Left lung (tissue), 10 donors: ENCODE measurements around the gene LNX1. TPM values are rescaled to one million over a fixed set of nuclear protein-coding genes. Genes with fewer than 3 reads are reported as not detected.

Experiments
- ATAC-seq: fragments of 200-7000 bp; cut with Tn5 transposase; one replicate; pipeline ENCODE4 v1.9.1; 2020; ENCODE audit warnings: moderate library complexity
- DNase-seq, 4 donors: peaks; one replicate each; pipeline ENCODE4 v3.0.0-alpha.2; 2013 to 2020
- H3K27ac ChIP-seq, 2 donors: fragments of 200-600 bp; sonication (generic) in 1 of 2; one replicate each; pipeline versions ENCODE4 v1.5.0 to v1.8.0; 2020 to 2021
- H3K27me3 ChIP-seq, 2 donors: fragments of 200-600 bp; sonication (generic) in 1 of 2; one replicate each; pipeline versions ENCODE4 v1.5.0 to v1.8.0; 2020 to 2021
- H3K36me3 ChIP-seq, 2 donors: fragments of 200-600 bp; sonication (generic) in 1 of 2; one replicate each; pipeline versions ENCODE4 v1.5.0 to v1.8.0; 2020 to 2021
- H3K4me1 ChIP-seq, 2 donors: fragments of 200-600 bp; one replicate each; pipeline ENCODE4 v1.8.0; 2021
- H3K4me3 ChIP-seq, 2 donors: fragments of 200-600 bp; sonication (generic) in 1 of 2; one replicate each; pipeline versions ENCODE4 v1.5.0 to v1.8.0; 2020 to 2021; ENCODE audit warnings: mild to moderate bottlenecking in 1 of 2
- H3K9me3 ChIP-seq, 2 donors: fragments of 200-600 bp; sonication (generic) in 1 of 2; one replicate each; pipeline versions ENCODE4 v1.5.0 to v1.8.0; 2020 to 2021
- intact Hi-C, 2 donors: fragments of 100-400 bp; cut with DNase I; formaldehyde crosslinking; loops; one replicate each; pipeline versions ENCODE4 v1.11.2 to v1.14.2; 2022
- polyA plus RNA-seq, 6 donors: library from polyadenylated mRNA; unstranded; fragments of 120-200 nt; gene quantifications; one replicate each; pipeline ENCODE4 v1.2.1, GENCODE V29; 2013; ENCODE audit not compliant: insufficient read length in 6 of 6
- total RNA-seq, 2 donors: library from RNA; stranded (reverse); fragmentation: NEBNext Ultra II Directional; extraction: Animal tissue kit (Norgen Biotek cat#: 25700); gene quantifications; one replicate each; pipeline ENCODE4 v1.2.1, GENCODE V29; 2021
- TF ChIP-seq, protein P1 (sequence below), 2 donors: fragments of 200-600 bp; sonication (generic) in 1 of 2; IDR thresholded peaks; one replicate each; pipeline versions ENCODE4 v1.5.0 to v1.8.0; 2021; ENCODE audit warnings: antibody characterized with exemption in 2 of 2
- donor health status: DM: no; HTN: yes; CAD: no.
- donor health status: DM: no; HTN: no; CAD: no.

The LNX1 gene
- total and polyA plus RNA-seq, 8 donors = 2.5 to 4.4 (median 3.6) TPM

DNA sequence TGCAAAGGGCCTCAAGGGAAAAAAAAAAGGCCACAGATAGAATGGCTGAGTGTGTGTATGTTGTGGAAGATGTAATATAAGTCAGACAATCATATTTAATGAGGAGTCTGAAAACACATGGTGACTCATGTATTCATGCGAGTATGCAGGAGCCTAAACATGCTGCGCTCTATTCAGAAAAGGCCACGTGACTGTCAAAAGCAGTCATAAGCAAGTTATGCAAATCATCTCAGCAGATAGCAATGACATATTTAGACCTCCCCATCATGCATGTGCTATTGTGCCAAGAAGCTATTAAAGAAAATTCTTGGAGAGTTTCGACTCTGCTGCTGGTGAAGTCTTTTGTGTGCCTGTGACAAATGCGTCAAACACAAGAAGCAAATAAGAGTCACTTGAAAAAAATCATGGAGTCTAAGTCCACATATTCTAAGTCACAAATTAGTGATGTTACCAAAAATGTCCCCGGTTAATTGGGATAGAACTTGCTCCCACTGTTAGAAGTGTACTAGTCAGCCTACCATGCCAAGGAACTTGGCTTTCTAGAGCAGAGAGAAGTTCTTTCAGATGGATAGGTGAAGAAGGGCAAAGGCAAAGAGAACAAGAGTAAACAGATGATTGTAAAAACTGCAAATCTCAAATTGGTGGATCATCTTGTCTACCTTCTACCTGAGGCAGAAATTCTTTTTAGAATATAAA is 5.0 kb downstream of the LNX1 start:
- H3K27ac ChIP-seq = no peak overlapping the region
- intact Hi-C loops = no loop called here
- peaks cover 0 to 7% of the 10 kb centered on the region in 2 donors for H3K27me3 ChIP-seq
- no peaks in the 10 kb centered on the region for H3K9me3 ChIP-seq
- H3K4me3 ChIP-seq = no peak overlapping the region
- H3K36me3 ChIP-seq = no peaks in the 10 kb centered on the region
- DNase-seq (peak in 1 of 4 donors; percentile 60), ATAC-seq (no peak)
- TF ChIP-seq, protein P1, sequence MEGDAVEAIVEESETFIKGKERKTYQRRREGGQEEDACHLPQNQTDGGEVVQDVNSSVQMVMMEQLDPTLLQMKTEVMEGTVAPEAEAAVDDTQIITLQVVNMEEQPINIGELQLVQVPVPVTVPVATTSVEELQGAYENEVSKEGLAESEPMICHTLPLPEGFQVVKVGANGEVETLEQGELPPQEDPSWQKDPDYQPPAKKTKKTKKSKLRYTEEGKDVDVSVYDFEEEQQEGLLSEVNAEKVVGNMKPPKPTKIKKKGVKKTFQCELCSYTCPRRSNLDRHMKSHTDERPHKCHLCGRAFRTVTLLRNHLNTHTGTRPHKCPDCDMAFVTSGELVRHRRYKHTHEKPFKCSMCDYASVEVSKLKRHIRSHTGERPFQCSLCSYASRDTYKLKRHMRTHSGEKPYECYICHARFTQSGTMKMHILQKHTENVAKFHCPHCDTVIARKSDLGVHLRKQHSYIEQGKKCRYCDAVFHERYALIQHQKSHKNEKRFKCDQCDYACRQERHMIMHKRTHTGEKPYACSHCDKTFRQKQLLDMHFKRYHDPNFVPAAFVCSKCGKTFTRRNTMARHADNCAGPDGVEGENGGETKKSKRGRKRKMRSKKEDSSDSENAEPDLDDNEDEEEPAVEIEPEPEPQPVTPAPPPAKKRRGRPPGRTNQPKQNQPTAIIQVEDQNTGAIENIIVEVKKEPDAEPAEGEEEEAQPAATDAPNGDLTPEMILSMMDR (IDR thresholded peaks at IDR 0.05) = no peak
- H3K4me1 ChIP-seq = peaks cover 0 to 3% of the 10 kb centered on the region in 2 donors

DNA sequence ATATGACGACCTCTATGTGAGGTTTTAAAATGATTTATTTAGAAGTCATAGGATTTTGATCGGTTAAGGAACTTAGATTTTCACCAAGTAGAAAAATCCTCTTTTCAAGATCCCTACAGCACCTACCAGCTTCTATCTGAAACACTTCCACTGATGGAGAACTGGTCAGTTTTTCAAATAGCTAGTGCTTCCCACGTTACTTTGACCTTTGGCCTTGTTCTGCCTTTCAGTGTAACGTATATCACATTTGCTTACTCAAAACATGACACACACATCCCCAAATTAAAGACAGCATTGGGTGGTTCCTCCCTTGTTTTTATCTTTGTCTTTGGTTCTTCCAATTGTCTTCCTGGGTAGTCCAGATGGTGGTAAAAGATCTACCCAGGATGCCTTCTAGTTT is 6.6 kb downstream of the LNX1 start:
- no peak for ATAC-seq
- Histone ChIP-seq H3K4me3 (no peak overlapping the region), H3K36me3 (no peaks in the 10 kb centered on the region)

DNA sequence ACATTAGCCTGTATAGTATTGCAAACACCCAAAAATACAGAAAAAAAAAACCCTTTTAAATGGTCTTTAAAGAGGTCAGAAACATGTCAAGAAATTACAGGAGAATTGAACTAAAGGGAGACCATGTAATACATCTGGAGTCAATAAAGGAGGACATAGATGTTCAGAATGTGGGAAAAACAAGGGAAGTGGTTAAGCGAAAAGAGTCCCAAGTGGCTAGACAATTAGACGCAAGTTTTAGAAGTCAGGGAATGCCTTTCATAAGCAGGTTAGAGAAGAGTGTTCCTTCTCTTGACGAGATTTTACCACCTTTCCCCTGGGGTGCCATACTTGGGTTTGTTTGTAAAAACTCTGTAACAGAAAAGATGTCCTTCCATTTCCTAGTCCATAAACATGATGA is 7.8 kb downstream of the LNX1 start:
- ATAC-seq = no peak
- TF ChIP-seq, protein P1 (IDR thresholded peaks at IDR 0.05) = no peak
- Histone ChIP-seq H3K4me1 (no peaks in the 10 kb centered on the region), H3K36me3 (no peaks in the 10 kb centered on the region), H3K4me3 (no peak overlapping the region), H3K27ac (no peak overlapping the region), H3K9me3 (no peaks in the 10 kb centered on the region), H3K27me3 (no peaks in the 10 kb centered on the region)
- intact Hi-C loops = no loop called here
- DNase-seq = no peak

More for the DNA sequence above, 6.6 kb downstream of the LNX1 start:
- Histone ChIP-seq H3K27ac (no peak overlapping the region), H3K27me3 (no peaks in the 10 kb centered on the region), H3K9me3 (no peaks in the 10 kb centered on the region), H3K4me1 (no peaks in the 10 kb centered on the region)
- TF ChIP-seq, protein P1 (IDR thresholded peaks at IDR 0.05) = no peak
- intact Hi-C loops = no loop called here
- no peak for DNase-seq

DNA sequence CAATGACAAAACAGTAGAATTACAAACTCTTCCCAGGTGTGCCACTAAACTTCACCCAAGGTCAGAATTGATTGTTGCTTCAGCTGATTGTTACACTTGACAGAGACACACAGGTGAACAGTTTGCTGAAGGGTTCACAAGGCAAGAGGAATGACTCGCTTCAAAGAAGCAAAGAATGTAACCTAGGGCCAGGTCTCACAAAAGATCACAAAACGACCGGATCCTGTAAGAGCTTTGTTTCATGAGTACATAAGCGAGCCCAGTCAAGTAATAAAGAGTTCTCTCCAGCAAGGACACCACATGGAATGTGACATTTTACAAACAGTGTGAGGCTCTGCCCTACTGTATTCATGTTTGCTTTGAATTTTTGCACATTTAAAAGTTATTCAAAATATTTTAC is 9.1 kb downstream of the LNX1 start:
- intact Hi-C loops = no loop called here

DNA sequence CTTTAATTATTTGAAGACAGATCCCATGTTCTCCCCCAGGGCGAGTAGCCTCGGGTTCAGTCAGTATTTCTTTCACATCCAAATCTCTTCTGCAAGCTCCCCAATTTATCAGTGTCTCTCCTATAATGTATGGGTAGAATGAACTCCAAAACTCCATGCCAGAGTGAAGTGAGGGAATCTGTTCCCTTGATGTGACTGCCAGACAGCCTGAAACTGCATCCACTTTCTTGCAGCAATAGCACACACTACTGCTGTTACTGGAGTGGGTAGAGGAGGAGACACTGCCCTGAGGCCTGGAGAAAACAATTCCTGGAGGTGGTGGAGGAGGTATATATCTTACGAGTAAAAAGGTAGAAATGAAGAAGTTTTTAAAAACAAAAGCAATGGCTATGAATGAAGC is 11.0 kb downstream of the LNX1 start:
- Histone ChIP-seq H3K9me3 (no peaks in the 10 kb centered on the region), H3K27me3 (no peaks in the 10 kb centered on the region), H3K4me3 (no peak overlapping the region), H3K36me3 (no peaks in the 10 kb centered on the region), H3K4me1 (peaks cover 12 to 13% of the 10 kb centered on the region in 2 donors), H3K27ac (no peak overlapping the region)
- DNase-seq = no peak
- intact Hi-C loops = no loop called here
- no peak for ATAC-seq
- TF ChIP-seq, protein P1 (IDR thresholded peaks at IDR 0.05) = no peak

More for the DNA sequence above, 9.1 kb downstream of the LNX1 start:
- no peak for DNase-seq
- Histone ChIP-seq H3K4me3 (no peak overlapping the region), H3K27ac (no peak overlapping the region), H3K9me3 (no peaks in the 10 kb centered on the region), H3K27me3 (no peaks in the 10 kb centered on the region), H3K36me3 (no peaks in the 10 kb centered on the region), H3K4me1 (peaks cover 0 to 3% of the 10 kb centered on the region in 2 donors)
- TF ChIP-seq, protein P1 (IDR thresholded peaks at IDR 0.05) = no peak
- no peak for ATAC-seq
